ENCODE results near the gene USH1C.

DNA sequence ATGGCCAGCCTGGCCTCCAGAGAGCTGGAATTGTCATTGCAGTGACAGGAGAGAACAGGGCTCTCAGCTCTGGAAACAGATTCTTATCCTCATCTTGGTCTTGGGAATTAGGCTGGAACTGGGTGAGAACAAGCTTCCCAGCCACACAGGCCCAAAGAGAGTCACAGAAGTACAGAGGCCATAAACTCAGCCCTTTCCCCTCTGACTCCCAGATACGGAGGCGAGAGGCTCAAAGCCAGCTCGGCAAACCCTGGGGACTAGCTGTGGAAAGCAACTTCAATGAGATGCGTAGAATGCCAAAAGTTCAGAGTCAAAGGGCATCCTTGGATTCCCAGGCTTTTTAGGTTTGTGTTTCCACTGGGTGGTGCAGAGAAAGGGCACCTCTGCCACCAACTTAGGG lies 53.3 kb downstream of the USH1C start:
- TF ChIP-seq, protein P1, sequence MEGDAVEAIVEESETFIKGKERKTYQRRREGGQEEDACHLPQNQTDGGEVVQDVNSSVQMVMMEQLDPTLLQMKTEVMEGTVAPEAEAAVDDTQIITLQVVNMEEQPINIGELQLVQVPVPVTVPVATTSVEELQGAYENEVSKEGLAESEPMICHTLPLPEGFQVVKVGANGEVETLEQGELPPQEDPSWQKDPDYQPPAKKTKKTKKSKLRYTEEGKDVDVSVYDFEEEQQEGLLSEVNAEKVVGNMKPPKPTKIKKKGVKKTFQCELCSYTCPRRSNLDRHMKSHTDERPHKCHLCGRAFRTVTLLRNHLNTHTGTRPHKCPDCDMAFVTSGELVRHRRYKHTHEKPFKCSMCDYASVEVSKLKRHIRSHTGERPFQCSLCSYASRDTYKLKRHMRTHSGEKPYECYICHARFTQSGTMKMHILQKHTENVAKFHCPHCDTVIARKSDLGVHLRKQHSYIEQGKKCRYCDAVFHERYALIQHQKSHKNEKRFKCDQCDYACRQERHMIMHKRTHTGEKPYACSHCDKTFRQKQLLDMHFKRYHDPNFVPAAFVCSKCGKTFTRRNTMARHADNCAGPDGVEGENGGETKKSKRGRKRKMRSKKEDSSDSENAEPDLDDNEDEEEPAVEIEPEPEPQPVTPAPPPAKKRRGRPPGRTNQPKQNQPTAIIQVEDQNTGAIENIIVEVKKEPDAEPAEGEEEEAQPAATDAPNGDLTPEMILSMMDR (IDR thresholded peaks at IDR 0.05), result no peak
- no peak for TF ChIP-seq POLR2A (IDR thresholded peaks at IDR 0.05)

Measured in uterus (tissue), 2 donors.